ENCODE results near the gene KCNAB1.
"Not testable (repeated sequence)": the region's sequence is repeated elsewhere in the genome, so short reads cannot be mapped to it uniquely, and the experiment has no call there.

The KCNAB1 gene

GRCh38 chr3:156120528-156121251 lies at the start of gene KCNAB1:
KCNAB1 (plus strand) TSS chr3:156120578.
- DNase-seq, result no peak

GRCh38 chr3:156071031-156071430 lies 49.3 kb upstream of the KCNAB1 start:
- no peak for DNase-seq

GRCh38 chr3:156072950-156073657 lies 47.3 kb upstream of the KCNAB1 start:
- not testable (repeated sequence) for DNase-seq

- no peak for DNase-seq
Observed at GRCh38 chr3:156090126-156090525, 30.3 kb upstream of the KCNAB1 start.

- DNase-seq, result no peak
Observed at GRCh38 chr3:156093964-156094363, 26.4 kb upstream of the KCNAB1 start.

- no peak for DNase-seq
Observed at GRCh38 chr3:156094391-156094790, 26.0 kb upstream of the KCNAB1 start.

GRCh38 chr3:156095652-156096051 lies 24.7 kb upstream of the KCNAB1 start:
- not testable (repeated sequence) for DNase-seq

GRCh38 chr3:156098437-156099035 lies 21.8 kb upstream of the KCNAB1 start:
- DNase-seq, result no peak

- DNase-seq, result not testable (repeated sequence)
Observed at GRCh38 chr3:156099348-156099747, 21.0 kb upstream of the KCNAB1 start.

GRCh38 chr3:156099984-156100383 lies 20.4 kb upstream of the KCNAB1 start:
- not testable (repeated sequence) for DNase-seq

- no peak for DNase-seq
Observed at GRCh38 chr3:156102267-156102931, 18.0 kb upstream of the KCNAB1 start.

- DNase-seq, result no peak
Observed at GRCh38 chr3:156106721-156107373, 13.5 kb upstream of the KCNAB1 start.

GRCh38 chr3:156107504-156107903 lies 12.9 kb upstream of the KCNAB1 start:
- no peak for DNase-seq

GRCh38 chr3:156108616-156109015 lies 11.8 kb upstream of the KCNAB1 start:
- DNase-seq, result no peak

GRCh38 chr3:156109989-156110388 lies 10.4 kb upstream of the KCNAB1 start:
- DNase-seq, result no peak

GRCh38 chr3:156126467-156126866 lies 6.1 kb downstream of the KCNAB1 start:
- no peak for DNase-seq

GRCh38 chr3:156131241-156131640 lies 10.9 kb downstream of the KCNAB1 start:
- DNase-seq, result no peak

- DNase-seq, result no peak
Observed at GRCh38 chr3:156131799-156132198, 11.4 kb downstream of the KCNAB1 start.

GRCh38 chr3:156132313-156132712 lies 11.9 kb downstream of the KCNAB1 start:
- DNase-seq, result no peak

- no peak for DNase-seq
Observed at GRCh38 chr3:156133076-156133475, 12.7 kb downstream of the KCNAB1 start.

GRCh38 chr3:156135921-156136638 lies 15.7 kb downstream of the KCNAB1 start:
- DNase-seq, result peak; percentile 13

- DNase-seq, result peak; percentile 48
Observed at GRCh38 chr3:156137397-156137796, 17.0 kb downstream of the KCNAB1 start.
